PFSK-1 (cell line): ENCODE data around the gene TPP1.

Experiments
- FOXP2 ChIP-seq: optimal IDR thresholded peaks from 2 replicates; pipeline ENCODE3; 2011; ENCODE audit warnings: borderline replicate concordance, control low read depth, inconsistent platforms; ENCODE audit not compliant: insufficient read depth; ENCODE audit errors: extremely low read length, extremely low read depth
- POLR2AphosphoS5 ChIP-seq: IDR thresholded peaks from 2 replicates; pipeline ENCODE4 v1.6.1; 2012; ENCODE audit warnings: low read depth, mild to moderate bottlenecking, control low read depth, low read length, moderate library complexity
- TAF1 ChIP-seq: IDR thresholded peaks from 2 replicates; pipeline ENCODE4 v1.6.1; 2012; ENCODE audit warnings: low read length, control low read depth, borderline replicate concordance; ENCODE audit not compliant: insufficient read depth

DNA sequence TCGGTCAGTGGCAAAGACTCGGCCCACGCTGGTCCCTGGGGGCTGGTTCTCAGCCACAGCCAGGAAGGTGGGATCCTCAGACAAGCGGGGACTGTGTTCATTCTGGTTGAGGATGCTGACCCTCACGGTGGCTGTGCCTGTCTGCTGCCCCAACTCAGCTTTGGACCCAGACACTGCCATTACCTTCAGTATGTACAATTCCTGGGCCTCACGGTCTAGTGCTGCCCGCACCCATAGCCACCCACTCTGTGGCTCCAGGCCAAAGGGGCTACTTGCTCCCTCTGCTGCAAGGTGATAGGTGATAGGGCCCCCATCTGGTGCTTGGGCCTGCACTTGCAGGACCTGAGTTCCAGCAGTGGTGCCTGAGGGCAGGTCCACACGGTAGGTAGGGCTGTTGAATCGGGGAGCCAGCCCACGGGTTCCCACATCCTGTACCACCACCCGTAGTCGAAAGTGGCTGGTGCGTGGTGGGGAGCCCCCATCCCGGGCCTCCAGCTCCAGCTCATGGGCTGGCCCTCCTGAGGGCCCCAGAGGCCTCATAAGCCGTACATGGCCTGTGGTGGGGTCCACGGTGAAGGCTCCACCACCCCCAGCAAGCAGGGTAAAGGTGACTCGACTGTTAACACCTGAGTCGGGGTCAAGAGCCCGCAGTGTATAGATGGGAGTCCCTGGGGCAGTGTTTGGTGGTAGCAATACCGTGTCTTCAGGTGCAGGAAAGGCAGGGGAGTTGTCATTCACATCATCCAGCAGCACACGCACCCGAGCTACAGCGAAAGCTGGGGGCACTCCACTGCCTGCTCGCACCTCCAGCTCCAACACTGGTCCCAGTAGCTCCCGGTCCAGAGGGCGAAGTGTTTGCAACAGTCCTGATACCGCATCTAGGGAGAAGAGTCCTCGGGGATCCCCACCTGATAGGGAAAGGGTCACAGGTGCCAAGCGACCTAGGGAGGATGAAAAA, 13.2 kb upstream of the TPP1 start:
- TF ChIP-seq POLR2AphosphoS5 (no peak), TAF1 (no peak), FOXP2 (no peak)
